Esophagus squamous epithelium (tissue), 5 donors: Measurements from ENCODE around the gene PRPF40A. TPM values are rescaled to one million over a fixed set of nuclear protein-coding genes. Genes with fewer than 3 reads are reported as not detected.

Experiments
- DNase-seq: peaks from one replicate; lab custom pipeline; 2025; lab: John Stamatoyannopoulos, UW
- H3K27ac ChIP-seq, 4 donors: fragments of 200-600 bp; sonication (generic); one replicate each; pipeline ENCODE4 v1.5.1; 2016 to 2019; ENCODE audit warnings: mild to moderate bottlenecking in 1 of 4
- H3K27me3 ChIP-seq, 4 donors: fragments of 200-600 bp; sonication (generic); 1 replicate in 3 of 4; 2 replicates in 1 of 4; pipeline versions ENCODE4 v1.5.1 to v1.6.0; 2017 to 2021; ENCODE audit warnings: antibody characterized with exemption in 1 of 4
- H3K36me3 ChIP-seq, 3 donors: fragments of 200-600 bp; sonication (generic); one replicate each; pipeline ENCODE4 v1.5.1; 2016 to 2019
- H3K4me1 ChIP-seq, 3 donors: fragments of 200-600 bp; sonication (generic); one replicate each; pipeline ENCODE4 v1.5.1; 2017 to 2019
- H3K4me3 ChIP-seq, 4 donors: fragments of 200-600 bp; sonication (generic); 1 replicate in 3 of 4; 2 replicates in 1 of 4; pipeline ENCODE4 v1.5.1; 2016 to 2019; ENCODE audit warnings: mild to moderate bottlenecking in 2 of 4, moderate library complexity in 1 of 4
- H3K9me3 ChIP-seq, 3 donors: fragments of 200-600 bp; sonication (generic); one replicate each; pipeline ENCODE4 v1.5.1; 2016 to 2019
- POLR2A ChIP-seq, 4 donors: fragments of 450-650 bp; IDR thresholded peaks; one replicate each; pipeline ENCODE4 v1.6.1; 2017; ENCODE audit warnings: antibody characterized with exemption in 4 of 4, mild to moderate bottlenecking in 4 of 4, moderate library complexity in 3 of 4
- WGBS, 2 donors: methylation state at CpG; one replicate each; pipeline ENCODE4 v1.1.5; 2018; 5-methylcytosine and 5-hydroxymethylcytosine counted together
- intact Hi-C: fragments of 100-400 bp; cut with DNase I; formaldehyde crosslinking; loops from one replicate; pipeline ENCODE4 v1.15.0; 2022
- total RNA-seq, 4 donors: library from RNA; depleted of rRNA; stranded (reverse); fragments of >200 nt; gene quantifications; one replicate each; pipeline ENCODE4 v1.1.0, GENCODE V29; 2016
- TF ChIP-seq, protein P1 (sequence below), 6 experiments: fragments of 450-650 bp in 4 of 6; fragments of 200-600 bp in 2 of 6; sonication (generic) in 2 of 6; IDR thresholded peaks; one replicate each; pipeline ENCODE4 v1.5.1; 2016 to 2019; ENCODE audit warnings: antibody characterized with exemption in 6 of 6, mild to moderate bottlenecking in 4 of 6, moderate library complexity in 4 of 6
- donor health status: DM: yes; HTN: yes; CAD: no.

Gene PRPF40A
- total RNA-seq, 4 donors from 2014 or later: 90.8 to 123 (median 99.6) TPM

DNA sequence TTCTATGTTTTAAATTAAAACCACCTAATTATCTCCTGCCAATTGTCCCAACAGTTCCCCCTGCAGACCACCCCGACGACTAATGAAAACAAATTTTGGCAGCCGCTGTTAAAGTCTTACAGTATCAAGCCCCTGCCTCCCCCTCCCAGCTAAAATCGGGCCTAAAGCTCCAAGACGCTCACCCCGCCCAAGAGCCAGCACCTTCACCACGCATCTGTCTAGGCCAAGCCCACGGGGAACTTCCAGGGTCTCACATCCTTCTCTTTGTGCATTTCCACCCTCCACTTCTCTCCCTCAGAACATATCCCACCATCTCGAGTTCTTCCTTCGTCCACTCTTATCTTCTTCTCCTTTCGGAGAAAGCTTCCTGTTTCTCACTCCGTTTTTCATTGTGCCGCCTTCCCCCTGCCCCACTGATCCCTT is 445 bp downstream of the PRPF40A start:
- DNase-seq: no peak
- Histone ChIP-seq H3K9me3 (no peaks in the 10 kb centered on the region), H3K4me1 (peaks cover 4 to 61% (median 27%) of the 10 kb centered on the region in 3 donors), H3K4me3 (peak overlapping the region; percentile 60 to 94 (median 85)), H3K27ac (peak overlapping the region; percentile 97 to 100 (median 98)), H3K36me3 (peaks cover 0 to 35% (median 0%) of the 10 kb centered on the region in 3 donors), H3K27me3 (no peaks in the 10 kb centered on the region)
- WGBS, 2 donors: 0% methylated on average over 13 of the region's 13 CpGs
- TF ChIP-seq, protein P1, sequence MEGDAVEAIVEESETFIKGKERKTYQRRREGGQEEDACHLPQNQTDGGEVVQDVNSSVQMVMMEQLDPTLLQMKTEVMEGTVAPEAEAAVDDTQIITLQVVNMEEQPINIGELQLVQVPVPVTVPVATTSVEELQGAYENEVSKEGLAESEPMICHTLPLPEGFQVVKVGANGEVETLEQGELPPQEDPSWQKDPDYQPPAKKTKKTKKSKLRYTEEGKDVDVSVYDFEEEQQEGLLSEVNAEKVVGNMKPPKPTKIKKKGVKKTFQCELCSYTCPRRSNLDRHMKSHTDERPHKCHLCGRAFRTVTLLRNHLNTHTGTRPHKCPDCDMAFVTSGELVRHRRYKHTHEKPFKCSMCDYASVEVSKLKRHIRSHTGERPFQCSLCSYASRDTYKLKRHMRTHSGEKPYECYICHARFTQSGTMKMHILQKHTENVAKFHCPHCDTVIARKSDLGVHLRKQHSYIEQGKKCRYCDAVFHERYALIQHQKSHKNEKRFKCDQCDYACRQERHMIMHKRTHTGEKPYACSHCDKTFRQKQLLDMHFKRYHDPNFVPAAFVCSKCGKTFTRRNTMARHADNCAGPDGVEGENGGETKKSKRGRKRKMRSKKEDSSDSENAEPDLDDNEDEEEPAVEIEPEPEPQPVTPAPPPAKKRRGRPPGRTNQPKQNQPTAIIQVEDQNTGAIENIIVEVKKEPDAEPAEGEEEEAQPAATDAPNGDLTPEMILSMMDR (IDR thresholded peaks at IDR 0.05): no peak
- no peak for TF ChIP-seq POLR2A (IDR thresholded peaks at IDR 0.05)
- intact Hi-C loops: no loop called here

DNA sequence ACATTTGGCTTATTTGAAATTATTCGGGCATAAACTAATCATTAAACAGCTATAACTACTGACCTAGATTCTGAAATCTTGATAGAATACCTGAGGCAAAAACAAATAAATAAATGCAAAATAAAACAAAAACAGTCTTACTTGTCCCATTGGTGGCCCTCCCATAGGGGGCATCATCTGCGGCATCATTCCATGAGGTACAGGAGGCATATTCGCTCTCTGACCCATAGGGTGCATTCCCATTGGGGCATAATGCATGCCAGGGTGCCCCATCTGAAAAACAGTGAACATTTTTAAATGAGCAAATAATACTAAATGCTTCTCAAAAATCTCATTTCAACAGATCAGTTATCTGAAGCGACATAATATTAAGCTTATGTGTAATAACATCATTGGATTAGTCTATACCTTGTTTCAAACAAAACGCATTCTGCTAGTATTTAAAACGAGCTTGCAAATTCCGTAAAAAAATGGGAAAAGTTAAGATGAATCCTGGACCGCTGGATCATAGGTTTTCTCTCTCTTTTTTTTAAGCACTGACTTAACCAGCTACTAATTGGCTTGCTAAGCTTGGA is 1.3 kb downstream of the PRPF40A start:
- Histone ChIP-seq H3K4me3 (peak overlapping the region; percentile 60 to 94 (median 85)), H3K27me3 (no peaks in the 10 kb centered on the region), H3K4me1 (peaks cover 4 to 52% (median 27%) of the 10 kb centered on the region in 3 donors), H3K36me3 (peaks cover 0 to 42% (median 0%) of the 10 kb centered on the region in 3 donors), H3K9me3 (no peaks in the 10 kb centered on the region), H3K27ac (peak overlapping the region in 2 of 4 donors; percentile 97 to 99)
- no peak for TF ChIP-seq POLR2A (IDR thresholded peaks at IDR 0.05)
- TF ChIP-seq, protein P1 (IDR thresholded peaks at IDR 0.05): peak in 4 of 6 experiments; percentile 20 to 66 (median 36)
- intact Hi-C loops: no loop called here
- WGBS, 2 donors: 16 to 24% methylated on average over 8 of the region's 8 CpGs
- no peak for DNase-seq

DNA sequence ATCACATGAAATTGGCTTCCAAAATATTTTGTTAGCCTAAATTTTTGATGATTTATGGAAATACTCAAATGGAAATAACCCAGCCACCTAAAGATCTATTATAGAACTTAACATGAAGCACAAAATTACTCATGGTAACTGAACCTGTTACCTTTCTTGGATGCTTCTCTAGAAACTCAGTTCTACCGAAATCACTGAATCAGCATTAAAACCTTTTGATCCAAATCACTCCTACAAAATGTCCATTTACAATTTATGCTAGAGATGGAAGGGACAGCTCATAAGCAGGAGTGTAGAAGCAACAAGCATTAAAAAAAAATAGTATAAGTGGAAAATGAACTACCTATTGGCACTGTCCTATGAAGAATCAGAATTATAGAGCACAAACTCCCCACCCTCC is 2.1 kb downstream of the PRPF40A start:
- no peaks in the 10 kb centered on the region for H3K9me3 ChIP-seq
- H3K4me3 ChIP-seq: no peak overlapping the region
- TF ChIP-seq, protein P1 (IDR thresholded peaks at IDR 0.05): no peak
- no peak for TF ChIP-seq POLR2A (IDR thresholded peaks at IDR 0.05)
- H3K4me1 ChIP-seq: peaks cover 2 to 44% (median 24%) of the 10 kb centered on the region in 3 donors
- 53 to 71% methylated on average over 1 of the region's 1 CpG for whole genome bisulfite sequencing, 2 donors
- no peaks in the 10 kb centered on the region for H3K27me3 ChIP-seq
- DNase-seq: no peak
- intact Hi-C loops: no loop called here
- H3K36me3 ChIP-seq: peaks cover 0 to 51% (median 0%) of the 10 kb centered on the region in 3 donors
- no peak overlapping the region for H3K27ac ChIP-seq

DNA sequence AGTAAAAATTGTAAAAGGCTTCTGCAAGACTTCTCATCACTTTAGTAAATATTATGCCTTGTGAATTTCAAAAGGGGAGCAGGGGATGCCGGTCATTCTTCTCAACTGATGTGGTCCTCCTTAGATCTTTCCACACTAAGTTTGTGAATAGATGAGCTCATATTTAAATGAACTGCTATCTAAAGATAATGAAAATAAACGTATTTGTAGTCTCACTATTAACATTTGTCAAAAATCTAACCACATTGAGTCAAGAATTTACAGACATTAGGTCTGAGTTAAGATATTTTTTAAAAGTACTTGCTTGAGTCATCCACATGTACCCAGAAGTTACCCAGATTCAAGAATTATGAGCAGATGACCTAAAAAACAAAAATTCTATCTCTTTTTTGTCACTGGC is 6.5 kb downstream of the PRPF40A start:
- Histone ChIP-seq H3K4me3 (no peak overlapping the region), H3K9me3 (no peaks in the 10 kb centered on the region), H3K36me3 (peaks cover 0 to 86% (median 0%) of the 10 kb centered on the region in 3 donors), H3K27me3 (no peaks in the 10 kb centered on the region), H3K27ac (no peak overlapping the region), H3K4me1 (peaks cover 0 to 30% (median 10%) of the 10 kb centered on the region in 3 donors)
- DNase-seq: no peak
- whole genome bisulfite sequencing, 2 donors: 76 to 81% methylated on average over 2 of the region's 2 CpGs
- TF ChIP-seq, protein P1 (IDR thresholded peaks at IDR 0.05): no peak
- TF ChIP-seq POLR2A (IDR thresholded peaks at IDR 0.05): no peak
- intact Hi-C loops: no loop called here

DNA sequence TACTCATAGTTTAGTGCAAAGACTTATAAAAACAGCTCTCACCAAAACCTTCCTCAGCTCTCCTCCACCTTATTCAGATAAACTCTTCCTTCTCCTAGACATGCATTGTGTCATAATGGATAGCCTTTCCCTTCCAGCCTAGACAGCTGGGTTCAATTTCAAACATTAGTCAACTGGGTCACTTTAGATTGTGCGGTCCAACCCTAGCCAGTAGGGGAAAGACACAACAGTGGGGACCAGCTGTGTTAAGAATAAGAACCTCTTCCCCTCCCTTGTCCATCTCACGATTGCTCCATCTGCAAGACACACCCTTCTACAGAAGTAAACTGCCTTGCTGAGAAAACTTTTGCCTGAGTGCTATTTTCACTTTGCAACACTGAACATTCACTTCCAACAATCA is 8.5 kb downstream of the PRPF40A start:
- peaks cover 0 to 70% (median 0%) of the 10 kb centered on the region in 3 donors for H3K36me3 ChIP-seq
- H3K4me1 ChIP-seq: peaks cover 0 to 10% (median 0%) of the 10 kb centered on the region in 3 donors
- intact Hi-C loops: no loop called here
- no peaks in the 10 kb centered on the region for H3K9me3 ChIP-seq
- no peak for TF ChIP-seq POLR2A (IDR thresholded peaks at IDR 0.05)
- TF ChIP-seq, protein P1 (IDR thresholded peaks at IDR 0.05): no peak
- H3K27me3 ChIP-seq: no peaks in the 10 kb centered on the region
- H3K27ac ChIP-seq: no peak overlapping the region
- DNase-seq: no peak
- no peak overlapping the region for H3K4me3 ChIP-seq
- 97 to 100% methylated on average over 2 of the region's 2 CpGs for WGBS, 2 donors
